ENCODE data around the gene PFN2.
"Not testable (repeated sequence)": the region's sequence is repeated elsewhere in the genome, so short reads cannot be mapped to it uniquely, and the experiment has no call there.

The PFN2 gene

DNA sequence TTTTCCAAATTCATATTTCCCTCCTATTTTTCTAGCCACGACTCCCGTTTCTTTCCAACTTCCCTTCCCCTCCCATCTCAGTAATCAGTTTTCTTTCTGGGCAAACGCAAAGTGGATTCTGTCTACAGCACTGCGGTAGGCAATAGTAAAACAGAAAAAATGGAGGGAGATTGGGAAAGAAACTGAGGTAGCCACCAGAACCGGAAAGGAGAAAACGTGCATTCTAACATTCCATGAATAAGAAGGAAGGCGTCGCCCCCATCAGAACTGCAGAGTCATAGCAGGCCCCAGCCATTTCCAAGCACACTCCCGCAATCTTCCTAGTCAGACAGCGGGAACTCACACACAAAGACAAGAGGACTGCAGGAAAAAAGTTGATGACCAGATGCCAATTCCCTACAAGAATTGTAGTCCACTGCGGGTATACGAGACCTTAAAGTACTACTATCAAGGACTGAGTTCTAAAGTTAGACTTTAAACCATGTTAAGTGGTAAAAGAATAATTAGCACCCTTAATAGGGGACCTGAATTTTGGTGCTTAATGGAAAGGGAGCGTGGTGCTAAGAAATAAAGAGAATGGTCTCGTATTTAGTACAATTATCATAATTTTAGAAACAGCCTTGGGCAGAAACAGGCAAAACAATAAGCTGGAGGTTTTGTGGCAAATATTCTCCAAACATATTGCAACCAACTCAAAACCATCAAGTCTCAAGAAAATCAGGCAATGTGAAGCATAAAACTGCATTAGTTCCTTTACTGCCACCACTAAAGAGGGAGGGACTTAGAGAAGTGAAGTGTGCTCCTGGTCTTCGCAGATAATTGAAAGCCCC, 1.4 kb downstream of the PFN2 start:
- no peak for DNase-seq (ENCODE audit: low read depth in 2 of 2, low spot score in 1 of 2)

- no peak for DNase-seq (ENCODE audit: low read depth in 2 of 2, low spot score in 1 of 2)
These were observed 2.5 kb downstream of the PFN2 start for GRCh38 chr3:149968216-149968615.

GRCh38 chr3:149967086-149967685, 3.5 kb downstream of the PFN2 start:
- DNase-seq (ENCODE audit: low read depth in 2 of 2, low spot score in 1 of 2) = no peak

DNA sequence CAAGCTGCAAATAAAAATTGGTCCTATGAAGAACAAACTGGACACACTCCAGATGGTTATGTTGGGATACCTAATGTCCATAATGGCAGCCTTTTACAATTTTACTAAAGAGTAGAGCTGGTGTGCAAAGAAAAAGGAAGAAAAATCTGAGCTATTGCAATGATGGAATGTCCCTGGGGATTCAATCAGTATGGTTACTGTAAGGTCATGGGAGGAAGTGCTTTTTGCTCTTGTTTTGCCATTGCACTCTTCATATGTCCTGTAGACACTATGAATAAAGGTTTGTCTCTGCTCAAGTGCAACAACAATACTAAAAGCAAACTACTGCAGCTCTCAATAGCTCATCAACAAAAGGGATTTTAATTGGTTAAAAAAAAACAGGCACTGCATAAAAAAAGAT, 5.4 kb downstream of the PFN2 start:
- no peak for DNase-seq (ENCODE audit: low read depth in 2 of 2, low spot score in 1 of 2)

- no peak for DNase-seq (ENCODE audit: low read depth in 2 of 2, low spot score in 1 of 2)
These were observed 6.4 kb downstream of the PFN2 start for GRCh38 chr3:149964291-149964690.

GRCh38 chr3:149963485-149963884, 7.2 kb downstream of the PFN2 start:
- no peak for DNase-seq (ENCODE audit: low read depth in 2 of 2, low spot score in 1 of 2)

- DNase-seq (ENCODE audit: low read depth in 2 of 2, low spot score in 1 of 2) = no peak
These were observed 11.3 kb downstream of the PFN2 start for GRCh38 chr3:149959443-149959842.

GRCh38 chr3:149958171-149958796, 12.4 kb downstream of the PFN2 start:
- no peak for DNase-seq (ENCODE audit: low read depth in 2 of 2, low spot score in 1 of 2)

- no peak for DNase-seq (ENCODE audit: low read depth in 2 of 2, low spot score in 1 of 2)
These were observed 13.2 kb downstream of the PFN2 start for GRCh38 chr3:149957361-149958125.

- no peak for DNase-seq (ENCODE audit: low read depth in 2 of 2, low spot score in 1 of 2)
These were observed 15.2 kb downstream of the PFN2 start for GRCh38 chr3:149955449-149955848.

GRCh38 chr3:149954812-149955211, 15.9 kb downstream of the PFN2 start:
- no peak for DNase-seq (ENCODE audit: low read depth in 2 of 2, low spot score in 1 of 2)

GRCh38 chr3:149949181-149949580, 21.5 kb downstream of the PFN2 start:
- no peak for DNase-seq (ENCODE audit: low read depth in 2 of 2, low spot score in 1 of 2)

- DNase-seq (ENCODE audit: low read depth in 2 of 2, low spot score in 1 of 2) = no peak
These were observed 23.5 kb downstream of the PFN2 start for GRCh38 chr3:149947231-149947630.

DNA sequence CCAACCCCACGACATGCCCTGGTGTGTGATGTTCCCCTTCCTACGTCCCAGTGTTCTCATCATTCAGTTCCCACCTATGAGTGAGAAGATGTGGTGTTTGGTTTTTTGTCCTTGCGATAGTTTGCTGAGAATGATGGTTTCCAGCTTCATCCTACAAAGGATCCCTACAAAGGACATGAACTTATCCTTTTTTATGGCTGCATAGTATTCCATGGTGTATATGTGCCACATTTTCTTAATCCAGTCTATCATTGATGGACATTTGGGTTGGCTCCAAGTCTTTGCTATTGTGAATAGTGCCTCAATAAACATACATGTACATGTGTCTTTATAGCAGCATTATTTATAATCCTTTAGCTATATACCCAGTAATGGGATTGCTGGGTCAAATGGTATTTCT, 26.7 kb downstream of the PFN2 start:
- not testable (repeated sequence) for DNase-seq (ENCODE audit: low read depth in 2 of 2, low spot score in 1 of 2)

DNA sequence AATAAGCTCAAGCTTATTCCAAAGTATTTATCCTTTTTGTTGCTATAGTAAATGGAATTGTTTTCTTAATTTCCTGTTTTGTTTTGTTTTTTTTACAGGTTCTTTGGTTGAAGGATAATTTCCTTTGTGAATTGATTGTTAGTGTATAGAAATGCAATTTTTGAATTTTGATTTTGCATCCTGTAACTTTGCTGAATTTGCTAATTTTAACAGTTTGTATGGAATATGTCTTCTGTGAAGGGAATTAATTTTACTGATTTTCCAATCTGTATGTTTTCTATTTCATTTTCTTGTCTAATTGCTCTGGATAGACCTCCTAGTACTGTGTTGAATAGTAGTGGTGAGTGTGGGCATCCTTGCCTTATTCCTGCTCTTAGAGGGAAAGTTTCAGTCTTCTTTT, 28.3 kb downstream of the PFN2 start:
- DNase-seq (ENCODE audit: low read depth in 2 of 2, low spot score in 1 of 2) = no peak

DNA sequence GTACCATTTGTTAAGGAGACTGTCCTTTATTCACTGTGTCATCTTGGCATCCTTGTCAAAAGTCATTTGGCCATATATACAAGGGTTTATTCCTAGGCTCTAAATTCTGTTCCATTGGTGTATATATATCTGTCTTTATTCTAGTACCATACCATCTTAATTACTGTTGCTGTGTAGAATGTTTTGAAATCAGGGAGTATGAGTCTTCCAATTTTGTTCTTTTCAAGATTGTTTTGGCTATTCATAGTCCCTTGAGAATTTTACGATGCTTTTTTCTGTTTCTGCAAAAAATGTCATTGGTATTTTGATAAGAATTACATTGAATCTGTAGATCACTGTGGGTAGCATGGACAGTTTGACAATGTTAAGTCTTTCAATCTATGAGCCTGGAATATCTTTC, 28.7 kb downstream of the PFN2 start:
- DNase-seq (ENCODE audit: low read depth in 2 of 2, low spot score in 1 of 2) = no peak

DNA sequence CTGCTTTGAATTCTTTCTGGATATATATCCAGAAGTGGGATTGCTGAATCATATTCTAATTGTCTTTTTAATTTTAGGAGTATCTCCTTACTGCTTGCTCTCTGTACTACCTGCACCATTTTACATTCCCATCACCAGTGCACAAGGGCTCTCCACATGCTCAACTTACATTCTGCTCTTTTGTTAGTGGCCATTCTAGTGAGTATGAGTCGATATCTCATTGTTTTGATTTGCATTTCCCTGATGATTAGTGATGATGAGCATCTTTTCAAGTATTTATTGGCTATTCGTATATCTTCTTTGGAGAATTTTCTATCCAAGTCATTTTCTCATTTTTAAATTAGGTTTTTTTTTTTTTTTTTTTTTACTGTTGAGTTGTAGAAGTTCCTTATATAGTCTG, 29.5 kb downstream of the PFN2 start:
- no peak for DNase-seq (ENCODE audit: low read depth in 2 of 2, low spot score in 1 of 2)

DNA sequence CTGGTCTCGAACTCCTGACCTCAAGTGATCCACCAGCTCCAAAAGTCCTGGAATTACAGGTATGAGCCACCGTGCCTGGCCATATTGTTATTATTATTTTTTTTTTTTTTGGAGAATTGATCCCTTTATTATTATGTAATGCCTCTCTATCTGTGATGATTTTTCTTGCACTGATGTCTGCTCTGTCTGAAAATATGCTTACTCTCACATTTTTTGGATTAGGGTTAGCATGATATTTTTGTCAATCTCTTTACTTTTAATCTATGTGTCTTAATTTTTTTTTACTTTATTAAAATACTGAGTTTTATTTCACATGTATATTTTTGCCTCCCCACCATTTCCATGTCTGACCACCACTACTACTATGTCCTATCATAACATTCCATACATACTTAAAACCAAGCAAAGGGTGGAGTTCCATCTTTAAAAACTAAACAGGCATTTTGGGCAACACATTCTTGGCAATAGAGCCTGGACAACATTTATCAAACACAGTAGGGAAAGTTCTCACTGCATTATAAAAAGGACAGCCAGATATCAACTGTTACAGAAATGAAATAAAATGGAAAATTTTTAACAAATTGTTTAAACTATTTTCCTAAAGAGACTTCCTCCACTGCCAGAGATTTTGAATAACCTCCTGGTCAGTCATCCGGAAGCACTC, 32.2 kb downstream of the PFN2 start:
- not testable (repeated sequence) for DNase-seq (ENCODE audit: low read depth in 2 of 2, low spot score in 1 of 2)

DNA sequence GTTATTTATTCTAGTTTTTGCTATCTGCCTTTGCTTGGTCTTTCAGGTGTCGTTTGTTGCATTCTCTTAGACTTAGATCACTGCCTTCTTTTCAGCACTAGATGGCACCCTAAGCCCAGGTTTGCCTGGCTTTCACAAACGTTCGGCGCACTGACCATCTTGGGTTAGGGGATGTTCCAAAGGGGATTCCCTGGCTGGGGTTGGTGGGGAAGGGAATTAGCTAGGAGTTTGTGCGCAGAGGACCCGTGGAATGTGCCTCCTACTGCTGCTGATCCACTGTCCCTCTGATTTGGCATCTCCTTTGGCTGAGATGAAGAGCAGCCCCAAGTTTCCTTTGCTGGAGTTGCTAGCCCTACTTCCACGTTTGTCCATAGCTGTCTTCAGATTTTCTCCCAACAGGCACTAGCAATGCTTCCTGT, 33.9 kb downstream of the PFN2 start:
- DNase-seq (ENCODE audit: low read depth in 2 of 2, low spot score in 1 of 2) = peak in 1 of 2 donors; percentile 3

- no peak for DNase-seq (ENCODE audit: low read depth in 2 of 2, low spot score in 1 of 2)
These were observed 36.2 kb downstream of the PFN2 start for GRCh38 chr3:149934524-149934923.

DNA sequence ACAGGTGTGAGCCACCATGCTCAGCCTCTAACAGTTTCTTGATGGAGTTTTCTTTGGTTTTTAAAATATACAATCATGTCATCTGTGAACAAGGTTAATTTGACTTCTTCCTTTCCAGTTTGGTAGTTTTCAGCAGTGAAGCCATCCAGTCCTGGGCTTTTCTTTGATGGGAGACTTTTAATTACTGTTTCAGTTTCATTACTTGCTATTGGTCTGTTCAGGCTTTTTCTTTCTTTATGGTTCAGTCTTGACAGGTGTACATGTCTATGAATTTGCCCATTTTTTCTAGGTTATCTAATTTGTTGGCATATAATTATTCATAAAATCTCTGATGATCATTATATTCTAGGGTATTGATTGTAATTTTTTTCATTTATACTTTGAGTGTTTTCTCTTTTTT, 36.8 kb downstream of the PFN2 start:
- DNase-seq (ENCODE audit: low read depth in 2 of 2, low spot score in 1 of 2) = no peak

Data from stimulated activated CD8-positive, alpha-beta memory T cell treated with anti-CD3 and anti-CD28 coated beads, Interleukin-4, amount 100 ng/mL, for 4 hours (primary cell).